Stimulated activated CD8-positive, alpha-beta memory T cell treated with anti-CD3 and anti-CD28 coated beads, Interleukin-2, amount 100 ng/mL, for 48 hours (primary cell): ENCODE results near the gene RNF26.
"Not testable (repeated sequence)": the region's sequence is repeated elsewhere in the genome, so short reads cannot be mapped to it uniquely, and the experiment has no call there.

ENCODE experiments used
- DNase-seq, 2 donors: peaks; one replicate each; pipeline ENCODE4 v3.0.0-alpha.2; 2020; ENCODE audit warnings: low read depth in 2 of 2

The RNF26 gene

GRCh38 chr11:119371778-119372182 is 37.5 kb downstream of the RNF26 start:
- DNase-seq: no peak

- no peak for DNase-seq
These were observed 38.1 kb downstream of the RNF26 start for GRCh38 chr11:119372260-119373058.

- no peak for DNase-seq
These were observed 39.0 kb downstream of the RNF26 start for GRCh38 chr11:119373059-119373920.

GRCh38 chr11:119373921-119374631 is 39.7 kb downstream of the RNF26 start:
- peak in 1 of 2 donors; percentile 32 for DNase-seq

GRCh38 chr11:119374632-119375336 is 40.5 kb downstream of the RNF26 start:
- no peak for DNase-seq

GRCh38 chr11:119375337-119376196 is 41.2 kb downstream of the RNF26 start:
- DNase-seq: no peak

- no peak for DNase-seq
These were observed 42.0 kb downstream of the RNF26 start for GRCh38 chr11:119376197-119376847.

- DNase-seq: no peak
These were observed 43.0 kb downstream of the RNF26 start for GRCh38 chr11:119377112-119377901.

- no peak for DNase-seq
These were observed 43.8 kb downstream of the RNF26 start for GRCh38 chr11:119377961-119378667.

GRCh38 chr11:119378851-119379465 is 44.6 kb downstream of the RNF26 start:
- no peak for DNase-seq

GRCh38 chr11:119380160-119380826 is 46.0 kb downstream of the RNF26 start:
- DNase-seq: no peak

- DNase-seq: no peak
These were observed 46.5 kb downstream of the RNF26 start for GRCh38 chr11:119380827-119381180.

GRCh38 chr11:119381181-119381988 is 47.1 kb downstream of the RNF26 start, which contains the start of gene USP2:
TSS of gene USP2 (minus strand) at chr11:119381690. CDS start at chr11:119373480, 8,210 bp downstream.
- peak; percentile 95 to 96 for DNase-seq

GRCh38 chr11:119382101-119382500 is 47.8 kb downstream of the RNF26 start:
- DNase-seq: no peak

- DNase-seq: not testable (repeated sequence)
These were observed 48.2 kb downstream of the RNF26 start for GRCh38 chr11:119382513-119382912.

- no peak for DNase-seq
These were observed 50.0 kb downstream of the RNF26 start for GRCh38 chr11:119384332-119384731.
